Measurements from ENCODE around the gene AATK.

Gene AATK

GRCh38 chr17:81196505-81197408 lies 30.7 kb upstream of the AATK start:
- DNase-seq (ENCODE audit: low read depth), result no peak

GRCh38 chr17:81195941-81196495 lies 30.0 kb upstream of the AATK start:
- DNase-seq (ENCODE audit: low read depth), result no peak

GRCh38 chr17:81194941-81195901 lies 29.2 kb upstream of the AATK start:
- DNase-seq (ENCODE audit: low read depth), result no peak

GRCh38 chr17:81194225-81194760 lies 28.3 kb upstream of the AATK start:
- no peak for DNase-seq (ENCODE audit: low read depth)

GRCh38 chr17:81193470-81194224 lies 27.6 kb upstream of the AATK start:
- DNase-seq (ENCODE audit: low read depth), result no peak

DNA sequence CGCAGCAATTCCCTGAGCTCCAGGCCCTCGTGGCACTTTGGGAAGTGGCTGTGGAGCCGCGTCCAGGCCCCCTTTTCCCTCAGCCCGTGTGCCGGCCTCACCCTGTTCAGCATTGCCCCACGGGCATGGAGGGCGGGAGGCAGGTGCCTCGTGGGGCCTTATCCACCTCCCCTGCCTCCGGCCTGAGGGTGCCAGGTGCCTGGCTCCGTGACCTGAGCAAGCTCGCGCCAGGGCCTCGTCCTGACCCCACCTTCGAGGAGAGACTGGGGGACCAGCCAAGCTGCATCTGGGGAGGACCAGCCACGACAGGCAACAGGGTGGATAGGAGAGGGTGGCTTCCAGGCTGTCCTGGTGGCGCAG lies 27.0 kb upstream of the AATK start:
- no peak for DNase-seq (ENCODE audit: low read depth)

- DNase-seq (ENCODE audit: low read depth), result no peak
Measured at GRCh38 chr17:81192386-81193050, 26.5 kb upstream of the AATK start.

DNA sequence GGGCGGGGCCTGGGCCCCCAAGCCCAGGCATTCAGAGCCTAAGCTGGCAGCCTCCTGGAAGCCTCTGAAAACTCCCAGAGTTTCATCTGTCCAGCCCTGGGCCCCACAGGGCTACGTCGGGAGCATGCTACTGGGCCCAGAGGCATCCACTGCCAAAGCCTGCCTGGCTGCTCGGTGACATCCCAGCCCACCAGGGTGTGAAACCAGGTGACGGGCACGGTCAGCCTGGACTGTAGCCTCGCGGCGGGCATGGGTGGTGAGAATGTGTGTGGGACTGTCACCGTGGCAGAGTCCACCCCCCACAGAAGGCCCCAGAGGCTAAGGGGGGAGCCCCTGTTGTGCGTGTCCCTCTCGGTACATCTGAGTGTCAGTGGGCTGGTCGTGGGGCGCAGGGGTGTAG lies 25.6 kb upstream of the AATK start:
- no peak for DNase-seq (ENCODE audit: low read depth)

- DNase-seq (ENCODE audit: low read depth), result no peak
Measured at GRCh38 chr17:81191116-81191515, 25.1 kb upstream of the AATK start.

- no peak for DNase-seq (ENCODE audit: low read depth)
Measured at GRCh38 chr17:81190591-81190990, 24.6 kb upstream of the AATK start.

DNA sequence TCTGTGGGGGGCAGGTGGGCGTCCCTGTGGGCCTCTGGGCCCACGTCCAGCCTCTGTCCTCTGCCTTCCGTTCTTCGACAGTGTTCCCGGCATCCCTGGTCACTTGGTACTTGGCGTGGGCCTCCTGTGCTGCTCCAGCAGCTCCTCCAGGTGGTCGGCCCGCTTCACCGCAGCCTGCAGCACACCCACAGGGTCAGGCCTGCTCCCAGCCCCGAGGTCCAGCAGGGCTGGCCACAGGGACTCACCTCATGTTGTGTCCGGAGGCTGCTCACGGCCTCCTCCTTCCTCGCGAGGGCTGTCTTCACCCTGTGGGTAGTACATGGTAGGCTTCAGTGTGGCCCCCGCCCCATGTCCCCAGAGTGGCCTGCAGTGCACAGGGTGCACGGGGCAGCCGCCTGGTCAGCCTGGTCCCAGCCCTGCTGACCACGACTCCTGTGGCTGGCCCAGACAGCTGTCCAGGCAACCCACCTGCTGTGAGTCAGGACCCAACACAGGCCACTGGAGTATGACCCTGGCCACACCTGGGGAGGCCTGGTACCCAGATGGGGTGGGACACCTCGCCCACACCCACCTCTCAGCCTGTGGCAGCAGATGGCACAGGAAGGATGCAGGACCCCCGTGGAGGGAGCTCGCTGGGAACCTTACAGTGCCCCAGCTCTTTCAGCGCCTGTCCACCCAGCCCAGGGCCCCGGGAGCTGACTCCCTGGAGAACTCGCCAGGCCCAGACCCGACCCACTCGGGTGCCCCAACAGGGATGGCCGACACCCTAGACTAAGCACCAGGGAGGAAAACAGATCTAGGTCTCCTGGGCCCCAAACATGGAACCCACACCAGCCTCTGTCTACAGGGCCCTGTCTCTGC lies 23.9 kb upstream of the AATK start:
- peak; percentile 26 for DNase-seq (ENCODE audit: low read depth)

GRCh38 chr17:81189016-81189415 lies 23.0 kb upstream of the AATK start:
- no peak for DNase-seq (ENCODE audit: low read depth)

GRCh38 chr17:81188491-81188840 lies 22.4 kb upstream of the AATK start:
- DNase-seq (ENCODE audit: low read depth), result no peak

DNA sequence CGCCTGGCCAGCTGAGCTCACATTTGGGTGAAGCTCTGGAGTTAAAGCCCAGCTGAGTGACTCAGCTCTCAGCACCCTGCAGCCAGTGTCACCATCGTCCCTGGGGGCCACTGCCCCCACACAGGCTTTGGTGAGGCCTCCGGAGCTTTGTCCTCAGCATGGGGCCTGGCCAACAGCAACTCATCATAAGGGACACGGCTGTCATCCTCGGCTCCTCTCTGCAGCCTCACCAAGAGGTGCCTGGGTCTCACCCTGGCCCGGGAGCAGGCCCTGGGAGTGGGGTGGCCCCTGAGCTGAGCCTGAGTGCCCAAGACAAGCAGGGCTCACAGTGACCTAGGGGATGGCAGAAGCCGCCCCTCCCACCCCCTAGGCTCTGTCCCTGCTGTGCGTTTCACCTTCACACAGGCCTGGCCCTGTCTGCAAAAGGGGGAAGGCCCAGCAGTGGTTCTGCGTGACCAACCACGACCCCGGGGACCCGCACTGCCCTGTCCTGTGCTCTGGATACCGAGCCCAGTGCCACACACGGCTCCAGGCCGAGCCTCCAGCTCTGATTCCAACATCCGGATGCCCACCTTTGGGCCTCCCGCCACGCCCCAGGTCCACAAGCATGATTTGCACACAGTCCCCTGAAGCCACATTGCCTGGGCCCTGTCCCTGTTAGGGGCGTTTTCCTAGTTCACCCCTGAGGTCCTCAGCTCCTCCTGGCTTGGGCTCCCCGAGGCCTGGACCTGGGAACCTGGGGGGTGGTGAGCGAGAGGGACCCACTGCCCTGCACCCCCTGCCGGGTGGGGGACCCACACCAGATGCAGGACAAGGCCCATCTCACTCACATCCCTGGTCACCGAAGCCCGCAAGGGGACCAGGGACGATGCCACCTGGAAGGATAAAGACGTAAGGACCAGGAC lies 21.8 kb upstream of the AATK start:
- DNase-seq (ENCODE audit: low read depth), result no peak

- no peak for DNase-seq (ENCODE audit: low read depth)
Measured at GRCh38 chr17:81187120-81187519, 21.1 kb upstream of the AATK start.

DNA sequence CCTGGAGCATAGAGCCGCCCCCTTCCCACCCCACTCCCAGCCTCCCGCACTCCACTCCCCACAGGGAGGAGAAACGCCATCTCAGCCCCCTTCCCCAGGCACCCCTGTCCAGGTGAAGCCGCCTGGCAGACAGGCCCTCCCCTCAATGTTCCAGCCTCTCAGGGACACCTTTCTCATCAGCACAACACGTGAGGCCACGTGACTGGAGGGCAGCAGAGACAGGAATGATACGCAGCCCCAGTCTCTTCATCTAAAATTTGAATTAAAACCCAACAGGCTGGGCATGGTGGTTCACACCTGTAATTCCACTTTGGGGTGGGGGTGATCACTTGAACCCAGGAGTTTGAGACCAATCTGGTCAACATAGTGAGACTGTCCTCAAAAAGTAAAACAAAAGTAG lies 20.2 kb upstream of the AATK start:
- no peak for DNase-seq (ENCODE audit: low read depth)

DNA sequence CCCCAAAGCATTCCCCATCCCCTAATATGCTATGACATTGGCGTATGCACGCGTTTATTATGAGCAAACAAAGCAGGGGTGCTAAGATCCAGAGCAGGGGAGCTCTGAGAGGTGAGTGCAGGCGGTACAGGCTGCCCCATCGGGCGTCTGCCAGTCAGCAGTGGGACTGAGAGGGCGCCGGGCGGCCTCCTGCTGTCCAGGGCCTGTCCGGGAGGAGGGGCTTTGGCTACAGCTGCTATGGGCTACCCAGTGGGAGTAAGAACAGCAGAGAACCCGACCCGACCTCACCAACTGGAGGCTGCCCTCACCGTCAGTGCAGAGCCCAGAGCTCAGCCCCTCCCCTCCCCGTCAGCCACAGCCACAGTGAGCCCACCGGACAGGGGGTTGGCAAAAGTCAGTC lies 18.5 kb upstream of the AATK start:
- no peak for DNase-seq (ENCODE audit: low read depth)

- no peak for DNase-seq (ENCODE audit: low read depth)
Measured at GRCh38 chr17:81183807-81184206, 17.8 kb upstream of the AATK start.

DNA sequence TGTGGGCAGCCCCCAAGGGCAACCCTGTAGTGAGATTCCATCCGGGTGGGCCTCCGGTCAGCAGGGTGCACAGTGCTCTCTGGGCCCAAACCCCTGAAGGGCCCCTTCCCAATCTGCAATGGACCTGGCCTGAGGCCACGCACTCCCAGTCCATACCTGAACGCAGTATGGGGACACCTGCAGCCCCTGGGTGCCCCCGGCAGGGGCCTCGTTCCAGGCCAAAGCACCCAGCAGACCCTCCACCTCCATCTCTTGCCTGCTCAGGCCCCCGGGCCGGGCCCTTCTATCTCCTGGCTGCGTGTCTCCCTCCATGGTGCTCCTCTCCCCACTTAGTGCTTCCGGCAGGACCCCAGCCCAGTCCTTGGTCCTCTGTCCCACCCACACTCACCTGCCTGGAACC lies 17.3 kb upstream of the AATK start:
- no peak for DNase-seq (ENCODE audit: low read depth)

All from ELR (cell line).